GM12891 (cell line): ENCODE data around the gene SLC50A1.

ENCODE experiments used
- POLR2A ChIP-seq: IDR thresholded peaks from 2 replicates; pipeline ENCODE4 v1.6.1; 2011; ENCODE audit warnings: low read depth, low read length, control low read depth
- TAF1 ChIP-seq: IDR thresholded peaks from 2 replicates; pipeline ENCODE4 v1.6.1; 2011; ENCODE audit warnings: low read depth, low read length, control low read depth

DNA sequence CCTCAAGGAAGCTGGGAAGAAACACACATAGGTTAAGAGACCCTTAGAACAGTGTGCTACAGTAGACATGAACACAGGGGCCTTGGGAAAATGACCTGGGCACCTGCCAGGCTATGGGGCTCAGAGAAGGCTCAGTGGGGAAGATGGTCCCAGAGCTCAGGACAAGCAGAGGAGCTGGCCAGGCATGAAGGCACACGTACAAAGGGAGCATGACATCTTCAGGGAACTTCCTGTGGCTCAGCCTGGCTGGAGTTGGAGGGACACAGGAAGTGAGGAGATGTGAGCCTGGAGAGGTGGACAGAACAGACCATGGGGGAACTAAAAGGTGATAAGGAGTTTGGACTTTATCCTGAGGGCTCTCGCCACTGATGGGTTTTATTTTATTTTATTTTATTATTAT, 3.8 kb upstream of the SLC50A1 start:
- TF ChIP-seq TAF1 (no peak), POLR2A (no peak)
